SK-N-DZ (cell line): ENCODE results near the gene NOSIP.

Experiments
- DNase-seq: peaks from one replicate; pipeline ENCODE4 v3.0.0-alpha.2; 2015; ENCODE audit warnings: low spot score

Gene NOSIP

DNA sequence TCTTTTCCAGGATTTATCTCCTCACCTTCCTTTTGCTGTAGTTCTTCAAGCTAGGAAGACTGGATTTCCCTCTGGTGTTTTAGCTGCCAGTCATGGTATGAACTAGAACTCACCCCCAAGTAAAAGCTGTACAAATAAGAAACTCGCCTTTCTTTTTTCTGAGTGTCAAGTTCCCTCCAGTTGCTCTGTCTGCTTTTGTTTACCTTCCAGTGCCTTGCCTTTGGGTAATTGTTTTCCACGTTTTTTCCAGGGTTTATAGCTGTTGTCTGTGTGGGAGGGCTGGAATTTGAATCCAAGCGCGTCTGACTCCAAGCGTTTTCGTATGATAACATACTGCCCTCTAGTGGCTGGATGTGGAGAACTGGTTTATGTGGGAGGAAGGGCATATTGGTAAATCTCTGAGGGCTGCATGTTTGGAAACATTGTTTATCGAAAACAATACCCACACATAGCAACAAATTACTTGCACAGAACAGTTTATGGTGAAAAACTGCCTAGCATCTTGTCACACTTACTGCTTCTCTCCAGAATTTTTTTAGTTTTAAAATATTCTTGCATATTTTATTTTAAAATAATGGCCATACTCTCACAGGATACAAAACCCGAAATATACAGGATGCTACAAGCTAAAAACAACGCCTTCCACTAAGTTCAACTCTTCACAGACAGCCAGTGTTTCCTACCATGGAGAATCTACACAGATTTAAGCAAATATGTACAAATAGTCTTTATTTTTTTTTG lies 33.4 kb downstream of the NOSIP start:
- DNase-seq: peak; percentile 75

DNA sequence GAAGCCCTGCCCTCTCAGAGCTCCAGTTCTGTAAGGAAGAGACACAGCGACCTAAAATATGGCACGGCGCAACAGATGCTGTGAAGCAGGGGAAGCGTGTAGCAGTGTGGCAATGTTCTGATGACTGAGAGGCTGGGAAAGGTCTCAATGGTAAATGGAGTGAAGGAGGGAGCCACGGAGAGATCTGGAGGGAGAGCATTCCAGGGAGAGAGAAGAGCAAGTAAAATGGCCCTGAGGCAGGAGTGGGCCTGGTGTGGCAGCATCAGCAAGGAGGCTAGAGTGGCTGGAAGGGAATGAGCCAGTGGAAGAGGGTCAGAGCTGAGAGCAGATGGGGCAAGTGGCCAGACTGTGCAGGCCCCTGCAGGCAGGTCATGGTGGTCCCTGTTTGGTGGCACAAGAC lies 36.2 kb downstream of the NOSIP start:
- no peak for DNase-seq

DNA sequence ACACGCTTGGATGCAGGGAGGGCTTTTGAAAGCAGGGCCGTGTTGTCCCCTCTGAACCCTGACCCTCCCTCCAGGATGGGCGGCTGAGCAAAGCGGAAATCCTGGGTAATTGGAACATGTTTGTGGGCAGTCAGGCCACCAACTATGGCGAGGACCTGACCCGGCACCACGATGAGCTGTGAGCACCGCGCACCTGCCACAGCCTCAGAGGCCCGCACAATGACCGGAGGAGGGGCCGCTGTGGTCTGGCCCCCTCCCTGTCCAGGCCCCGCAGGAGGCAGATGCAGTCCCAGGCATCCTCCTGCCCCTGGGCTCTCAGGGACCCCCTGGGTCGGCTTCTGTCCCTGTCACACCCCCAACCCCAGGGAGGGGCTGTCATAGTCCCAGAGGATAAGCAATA lies 37.3 kb downstream of the NOSIP start:
- DNase-seq: no peak

DNA sequence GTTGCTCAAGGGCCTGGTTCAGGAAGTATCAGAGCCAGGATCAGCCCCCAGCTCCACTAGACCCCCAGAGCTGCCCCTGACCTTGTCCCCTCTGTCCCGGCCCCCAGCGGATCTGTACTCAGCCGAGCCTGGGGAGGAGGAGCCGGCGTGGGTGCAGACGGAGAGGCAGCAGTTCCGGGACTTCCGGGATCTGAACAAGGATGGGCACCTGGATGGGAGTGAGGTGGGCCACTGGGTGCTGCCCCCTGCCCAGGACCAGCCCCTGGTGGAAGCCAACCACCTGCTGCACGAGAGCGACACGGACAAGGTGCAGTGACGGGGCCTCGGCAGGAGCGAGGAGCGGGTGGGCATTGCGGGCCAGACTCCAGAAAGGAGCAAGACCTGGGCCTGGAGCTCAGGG lies 37.9 kb downstream of the NOSIP start:
- no peak for DNase-seq

DNA sequence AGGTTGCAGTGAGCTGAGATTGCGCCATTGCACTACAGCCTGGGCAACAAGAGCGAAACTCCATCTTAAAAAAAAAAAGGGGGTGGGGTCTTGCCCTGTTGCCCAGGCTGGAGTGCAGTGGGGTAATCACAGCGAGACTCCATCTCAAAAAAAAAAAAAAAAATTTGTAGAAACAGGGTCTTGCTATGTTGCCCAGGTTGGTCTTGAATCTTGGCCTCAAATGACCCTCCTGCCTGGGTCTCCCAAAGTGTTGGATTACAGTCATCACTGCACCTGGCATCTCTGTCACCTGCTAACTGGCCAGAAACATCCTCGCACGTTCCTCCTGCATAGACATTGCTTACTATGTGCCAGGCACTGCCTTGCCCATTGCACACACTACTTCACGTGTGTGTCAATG lies 38.4 kb downstream of the NOSIP start:
- no peak for DNase-seq

DNA sequence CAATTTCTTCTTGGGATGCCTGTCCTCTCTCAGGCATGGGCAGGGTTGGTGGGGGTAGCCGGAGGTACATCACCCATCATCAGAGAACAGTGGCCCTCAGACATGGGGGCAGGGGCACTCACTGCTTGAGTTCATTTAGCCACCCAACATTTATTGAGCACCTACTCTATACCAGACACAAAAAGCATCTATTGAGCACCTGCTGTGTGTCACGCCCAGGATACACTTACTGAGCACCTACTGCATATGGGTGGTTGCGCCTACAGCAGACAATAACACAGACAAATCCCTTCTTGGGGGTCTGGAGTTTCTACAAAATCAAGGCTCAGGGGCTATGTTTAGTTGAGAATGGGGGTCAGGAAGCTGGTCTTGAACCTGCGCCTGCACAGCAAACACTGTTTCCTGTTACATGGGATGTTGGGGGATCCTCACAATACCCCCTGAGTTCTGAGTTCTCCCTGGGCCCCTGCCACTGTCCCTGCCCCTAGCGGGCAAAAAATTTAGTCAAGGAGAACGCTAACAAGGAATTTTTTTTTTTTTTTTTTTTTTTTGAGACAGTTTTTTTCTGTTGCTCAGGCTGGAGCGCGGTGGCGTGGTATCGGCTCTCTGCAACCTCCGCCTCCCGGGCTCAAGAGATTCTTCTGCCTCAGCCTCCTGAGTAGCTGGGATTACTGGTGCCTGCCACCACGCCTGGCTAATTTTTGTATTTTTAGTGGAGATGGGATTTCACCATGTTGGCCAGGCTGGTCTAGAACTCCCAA lies 41.0 kb downstream of the NOSIP start:
- no peak for DNase-seq

DNA sequence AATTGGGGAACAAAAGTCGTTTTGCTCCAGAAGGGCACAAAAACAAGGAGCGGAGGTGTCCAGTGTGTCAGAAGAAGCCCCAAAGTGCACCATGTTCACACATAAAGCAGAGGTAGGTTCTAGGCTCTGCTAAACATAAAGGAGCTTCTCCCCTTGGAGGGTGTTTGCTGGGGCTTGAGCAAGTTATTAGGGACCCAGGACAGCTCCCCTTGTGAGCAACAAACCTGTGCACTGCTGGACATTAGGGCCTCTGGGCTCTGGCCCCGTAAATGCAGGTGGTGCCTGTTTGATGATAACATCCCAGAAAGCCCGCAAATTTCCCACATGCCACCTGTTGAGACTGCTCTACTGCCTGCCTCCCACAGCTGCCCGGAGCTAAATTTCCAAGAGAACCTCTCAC lies 41.7 kb downstream of the NOSIP start:
- DNase-seq: no peak

DNA sequence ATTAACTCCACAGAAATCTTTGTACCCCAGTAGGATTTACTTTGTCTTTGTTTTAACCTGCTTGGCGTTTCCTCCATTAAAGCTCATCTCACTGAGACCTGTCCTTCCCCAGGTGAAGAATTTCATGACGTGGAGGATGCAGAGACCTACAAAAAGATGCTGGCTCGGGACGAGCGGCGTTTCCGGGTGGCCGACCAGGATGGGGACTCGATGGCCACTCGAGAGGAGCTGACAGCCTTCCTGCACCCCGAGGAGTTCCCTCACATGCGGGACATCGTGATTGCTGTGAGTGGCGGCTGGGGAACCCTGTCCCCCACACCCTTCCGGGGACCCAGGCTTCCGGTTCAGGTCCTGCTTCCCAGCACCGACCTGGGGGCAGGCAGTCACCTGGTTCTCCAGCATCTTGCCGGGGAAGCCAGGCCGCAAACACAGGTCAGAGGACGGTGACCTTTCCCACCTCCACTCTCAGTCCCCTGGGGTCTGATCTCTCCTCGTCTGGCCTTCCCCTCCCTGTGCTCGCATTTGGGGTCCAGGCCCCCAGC lies 43.4 kb downstream of the NOSIP start:
- no peak for DNase-seq

DNA sequence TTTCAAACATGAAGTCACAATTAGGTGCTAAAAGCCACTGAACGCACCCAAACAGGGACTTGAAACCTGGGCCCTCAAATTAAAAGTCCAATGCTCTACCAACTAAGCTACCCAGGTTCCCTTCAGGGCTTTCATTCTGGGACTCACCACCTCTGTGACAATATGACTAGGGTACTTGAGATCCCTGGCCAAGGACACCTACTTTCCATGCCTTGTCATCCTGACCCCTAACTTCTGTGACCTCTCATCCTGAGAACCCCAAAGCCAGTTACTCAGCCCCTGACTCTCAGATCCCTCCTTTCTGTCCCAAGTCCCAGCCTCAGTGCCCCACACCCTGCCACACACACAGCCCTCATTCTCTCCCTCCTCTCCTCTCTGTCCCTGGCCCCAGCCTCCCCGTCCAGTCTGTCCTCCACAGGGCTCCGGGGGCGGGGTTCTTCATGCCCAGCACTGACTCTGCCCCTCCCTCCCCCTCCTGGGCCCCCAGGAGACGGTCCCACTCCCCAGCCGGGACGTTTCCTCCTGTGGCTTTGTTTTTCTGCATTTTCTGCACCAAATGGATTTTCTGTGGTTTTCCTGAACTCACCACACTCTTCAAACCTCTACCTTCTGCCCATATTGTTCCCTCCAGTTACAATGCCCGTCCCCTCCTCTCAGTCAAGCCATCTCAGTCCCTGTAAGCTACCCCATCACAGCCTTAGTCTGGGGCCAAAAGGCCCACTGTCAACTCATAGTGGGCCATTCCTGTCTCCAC lies 45.5 kb downstream of the NOSIP start:
- DNase-seq: no peak

DNA sequence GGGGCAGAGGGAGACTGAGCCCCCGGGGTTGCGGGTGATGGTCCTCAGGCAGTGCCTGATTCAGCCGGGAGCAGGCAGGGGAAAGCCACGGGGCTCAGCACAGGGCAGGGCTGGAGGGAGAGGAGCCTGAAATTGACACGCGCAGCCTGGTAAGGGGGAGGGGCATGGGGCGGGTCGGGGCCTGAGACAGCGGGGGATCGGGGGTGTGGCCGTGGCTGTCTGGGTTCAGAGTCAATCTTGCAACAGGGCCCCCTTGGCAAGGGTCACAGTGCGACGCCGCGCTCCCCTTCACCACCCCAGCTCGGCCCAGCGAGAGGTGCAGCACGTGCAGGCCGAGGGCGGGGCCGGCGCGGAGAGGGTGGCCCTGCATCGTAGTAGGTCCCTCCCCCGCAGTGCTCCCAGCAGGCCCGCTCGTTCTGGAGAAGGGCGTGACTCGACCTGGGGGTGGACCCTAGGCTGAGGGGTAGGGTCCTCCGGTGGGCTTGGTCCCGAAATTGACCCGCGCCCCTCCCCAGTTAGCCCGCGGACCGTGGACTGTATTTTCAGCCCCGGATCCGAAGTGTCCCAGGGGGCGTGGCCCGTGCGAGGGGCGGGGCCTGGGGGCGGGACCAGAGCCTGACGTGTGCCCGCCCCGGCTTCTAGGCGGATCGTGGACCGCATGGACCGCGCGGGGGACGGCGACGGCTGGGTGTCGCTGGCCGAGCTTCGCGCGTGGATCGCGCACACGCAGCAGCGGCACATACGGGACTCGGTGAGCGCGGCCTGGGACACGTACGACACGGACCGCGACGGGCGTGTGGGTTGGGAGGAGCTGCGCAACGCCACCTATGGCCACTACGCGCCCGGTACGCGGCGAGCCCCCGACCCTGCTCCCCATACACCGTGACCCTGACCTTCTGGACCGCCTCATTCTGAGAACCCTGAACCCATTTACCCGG lies 46.5 kb downstream of the NOSIP start:
- DNase-seq: peak; percentile 54

DNA sequence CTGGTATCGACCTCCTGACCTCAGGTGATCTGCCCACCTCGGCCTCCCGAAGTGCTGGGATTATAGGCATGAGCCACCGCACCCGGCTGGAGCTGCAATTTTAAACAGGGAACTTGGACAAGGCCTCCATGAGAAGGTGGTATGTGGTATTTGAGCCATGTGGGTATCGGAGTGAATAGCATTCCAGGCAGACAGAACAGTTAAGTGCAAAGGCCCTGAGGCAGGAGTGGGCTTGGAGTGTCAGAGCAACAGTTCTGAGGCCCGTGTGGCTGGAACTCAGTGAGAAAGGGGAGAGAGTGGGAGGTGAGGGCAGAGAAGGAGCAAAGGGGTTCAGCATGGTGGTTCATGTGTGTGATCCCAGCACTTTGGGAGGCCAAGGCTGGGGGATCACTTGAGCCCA lies 49.6 kb downstream of the NOSIP start:
- no peak for DNase-seq

DNA sequence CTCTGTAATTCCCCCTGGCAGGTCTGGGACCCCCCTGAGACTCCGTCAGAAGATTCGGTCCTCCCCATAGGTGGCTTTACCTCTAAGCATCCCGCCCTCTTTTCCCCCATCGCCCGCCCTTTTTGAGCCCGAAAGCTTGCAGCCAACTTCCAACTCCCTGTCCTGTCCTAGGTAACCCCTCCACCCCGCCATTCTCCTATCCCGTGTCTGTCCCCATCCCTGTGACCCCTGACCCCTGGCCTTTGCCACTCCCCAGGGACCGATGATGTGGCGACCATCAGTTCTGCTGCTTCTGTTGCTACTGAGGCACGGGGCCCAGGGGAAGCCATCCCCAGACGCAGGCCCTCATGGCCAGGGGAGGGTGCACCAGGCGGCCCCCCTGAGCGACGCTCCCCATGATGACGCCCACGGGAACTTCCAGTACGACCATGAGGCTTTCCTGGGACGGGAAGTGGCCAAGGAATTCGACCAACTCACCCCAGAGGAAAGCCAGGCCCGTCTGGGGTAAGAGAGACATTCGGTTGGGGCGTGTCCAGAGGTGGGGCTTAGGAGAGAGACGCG lies 52.1 kb downstream of the NOSIP start:
- no peak for DNase-seq

DNA sequence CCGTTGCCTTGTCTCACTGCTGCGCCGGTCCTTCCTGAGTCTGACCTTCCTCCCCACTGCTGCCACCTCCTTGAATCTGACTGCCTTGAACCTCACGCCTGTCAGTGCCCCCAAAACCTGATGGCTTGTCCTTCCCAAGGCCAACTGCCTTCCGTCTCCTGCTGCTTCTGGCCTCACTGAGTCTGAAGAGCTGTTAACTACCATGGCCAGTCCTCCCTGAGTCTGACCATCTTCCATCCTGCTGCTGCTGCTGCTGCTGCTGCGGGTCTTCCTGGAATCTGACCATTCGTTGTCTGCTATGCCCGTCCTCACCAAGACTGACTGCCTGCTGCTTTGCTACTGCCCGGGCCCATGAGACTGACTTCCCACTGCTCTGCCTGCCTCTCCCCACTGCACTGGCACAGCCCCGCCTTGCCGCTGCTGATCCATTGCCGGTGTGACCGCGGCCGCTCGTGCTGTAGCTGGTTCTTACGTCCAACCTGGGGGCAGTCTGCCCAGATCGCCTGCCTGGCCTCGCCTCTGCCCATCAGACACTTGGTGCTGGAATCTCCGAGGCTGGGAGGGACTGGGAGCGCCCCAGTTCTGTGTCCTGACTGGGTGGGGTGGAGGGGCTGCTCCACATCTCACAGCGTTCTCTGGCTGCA lies 55.4 kb downstream of the NOSIP start:
- DNase-seq: no peak

DNA sequence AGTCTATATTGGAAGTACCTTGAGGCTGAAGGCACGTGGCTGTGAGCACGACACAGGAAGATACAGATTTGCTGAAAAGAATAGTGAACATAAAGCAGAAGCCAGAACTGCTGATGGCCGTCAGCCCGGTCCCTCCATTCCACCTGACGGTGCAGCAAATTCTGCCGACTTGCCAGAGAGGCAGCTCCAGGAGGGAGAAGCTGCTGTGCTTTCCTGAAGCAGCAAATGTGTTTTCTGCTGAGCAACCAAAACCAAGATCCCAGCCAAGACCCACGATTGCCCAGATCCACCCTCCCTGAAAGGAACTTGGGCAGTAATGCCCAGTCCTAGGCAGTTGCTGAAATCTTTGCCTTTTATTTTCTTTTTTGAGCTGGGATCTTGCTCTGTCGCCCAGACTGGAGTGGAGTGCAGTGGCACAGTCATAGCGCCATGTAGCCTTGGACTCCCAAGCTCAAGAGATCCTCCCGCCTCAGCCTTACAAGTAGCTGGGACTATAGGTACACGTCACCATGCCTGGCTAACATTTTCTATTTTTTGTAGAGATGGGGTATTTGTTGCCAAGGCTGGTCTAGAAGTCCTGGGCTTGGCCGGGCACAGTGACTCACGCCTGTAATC lies 59.5 kb downstream of the NOSIP start:
- no peak for DNase-seq

DNA sequence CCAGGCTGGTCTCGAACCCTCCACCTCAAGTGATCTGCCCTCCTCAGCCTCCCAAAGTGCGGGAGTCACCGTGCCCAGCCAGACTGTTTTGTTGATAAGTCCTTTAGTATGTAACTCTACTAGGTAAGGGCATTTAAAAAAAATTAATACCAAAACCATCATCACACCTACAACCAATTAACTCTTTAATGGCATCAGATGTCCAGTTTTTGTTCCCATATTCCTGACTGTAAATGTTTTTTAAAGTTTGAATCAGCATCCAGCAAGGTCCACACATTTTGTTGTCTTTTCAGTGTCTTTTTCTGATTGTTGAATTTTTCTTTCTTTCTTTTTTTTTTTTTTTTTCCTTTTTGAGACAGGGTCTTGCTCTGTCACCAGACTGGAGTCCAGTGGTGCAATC lies 62.3 kb downstream of the NOSIP start:
- no peak for DNase-seq

DNA sequence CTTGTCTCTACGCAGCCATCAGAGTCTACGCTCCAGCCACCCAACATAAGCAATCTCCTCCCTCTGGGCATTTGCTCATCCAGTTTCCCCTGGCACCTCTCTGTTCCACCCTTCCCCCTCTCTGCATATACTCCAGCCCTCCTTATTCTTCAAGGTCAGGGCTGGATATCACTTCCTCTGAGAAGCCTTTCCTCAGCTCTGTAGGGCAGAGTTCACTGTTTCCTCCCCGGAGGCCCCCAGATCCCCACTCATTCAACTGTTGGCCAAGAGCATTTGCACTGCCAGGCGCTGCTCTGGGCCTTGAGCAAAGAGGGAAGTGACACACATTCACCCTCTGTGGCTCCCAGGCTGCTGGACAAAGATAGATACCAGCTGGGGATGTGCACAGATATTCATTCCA lies 64.6 kb downstream of the NOSIP start:
- no peak for DNase-seq

DNA sequence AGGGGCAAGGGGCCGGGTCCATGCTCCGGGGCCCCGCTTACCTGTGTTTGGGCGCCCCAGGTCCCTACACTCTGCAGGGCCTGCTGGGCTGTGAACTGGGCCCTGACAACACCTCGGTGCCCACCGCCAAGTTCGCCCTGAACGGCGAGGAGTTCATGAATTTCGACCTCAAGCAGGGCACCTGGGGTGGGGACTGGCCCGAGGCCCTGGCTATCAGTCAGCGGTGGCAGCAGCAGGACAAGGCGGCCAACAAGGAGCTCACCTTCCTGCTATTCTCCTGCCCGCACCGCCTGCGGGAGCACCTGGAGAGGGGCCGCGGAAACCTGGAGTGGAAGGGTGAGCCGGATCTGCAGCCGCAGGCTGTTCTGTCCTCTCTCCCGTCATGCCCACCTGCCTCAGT lies 66.2 kb downstream of the NOSIP start:
- no peak for DNase-seq

DNA sequence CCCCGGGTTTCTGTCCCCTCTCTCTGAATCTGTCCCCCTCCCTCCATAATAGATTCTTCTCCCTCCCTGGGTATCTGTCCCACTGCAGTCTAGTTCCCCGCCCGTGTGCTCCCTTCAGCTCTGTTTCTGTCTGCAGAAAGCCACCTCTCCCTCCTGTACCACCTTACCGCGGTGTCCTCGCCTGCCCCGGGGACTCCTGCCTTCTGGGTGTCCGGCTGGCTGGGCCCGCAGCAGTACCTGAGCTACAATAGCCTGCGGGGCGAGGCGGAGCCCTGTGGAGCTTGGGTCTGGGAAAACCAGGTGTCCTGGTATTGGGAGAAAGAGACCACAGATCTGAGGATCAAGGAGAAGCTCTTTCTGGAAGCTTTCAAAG lies 66.6 kb downstream of the NOSIP start:
- no peak for DNase-seq

DNA sequence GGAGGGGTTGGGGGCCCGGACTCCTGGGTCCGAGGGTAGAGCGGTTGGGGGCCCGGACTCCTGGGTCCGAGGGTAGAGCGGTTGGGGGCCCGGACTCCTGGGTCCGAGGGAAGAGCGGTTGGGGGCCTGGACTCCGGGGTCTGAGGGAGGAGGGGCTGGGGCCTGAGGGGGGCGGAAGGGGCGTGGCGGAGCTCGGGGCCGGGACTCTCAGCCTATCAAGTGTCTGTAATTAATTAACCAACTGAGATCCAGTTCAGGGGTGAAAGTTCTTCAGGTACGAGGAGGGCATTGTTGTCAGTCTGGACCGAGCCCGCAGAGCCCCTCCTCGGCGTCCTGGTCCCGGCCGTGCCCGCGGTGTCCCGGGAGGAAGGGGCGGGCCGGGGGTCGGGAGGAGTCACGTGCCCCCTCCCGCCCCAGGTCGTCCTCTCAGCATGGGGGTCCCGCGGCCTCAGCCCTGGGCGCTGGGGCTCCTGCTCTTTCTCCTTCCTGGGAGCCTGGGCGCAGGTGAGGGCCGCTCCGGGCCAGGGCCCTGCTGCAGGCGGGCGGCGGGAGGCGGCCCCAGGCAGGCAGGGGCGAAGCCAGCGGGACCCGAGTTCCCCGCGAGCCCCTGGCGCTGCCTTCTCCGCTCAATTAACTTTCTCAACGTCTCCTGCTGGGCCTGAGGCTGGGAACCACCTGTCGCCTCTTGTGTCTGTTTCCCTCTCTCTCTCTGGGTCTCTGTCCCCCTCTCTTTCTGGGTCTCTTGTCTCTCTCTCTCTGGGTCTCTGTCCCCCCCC lies 67.2 kb downstream of the NOSIP start:
- no peak for DNase-seq
